ENCODE data around the gene IRF2BPL. TPM values are rescaled to one million over a fixed set of nuclear protein-coding genes. Genes with fewer than 3 reads are reported as not detected.

The IRF2BPL gene
- total RNA-seq, 1 experiment from 2014 or later: 56.7 TPM

- no peak for DNase-seq (ENCODE audit: low read depth)
These were observed 40.5 kb downstream of the IRF2BPL start for GRCh38 chr14:76987956-76988520.

- no peak for DNase-seq (ENCODE audit: low read depth)
These were observed 42.3 kb downstream of the IRF2BPL start for GRCh38 chr14:76986231-76986565.

- DNase-seq (ENCODE audit: low read depth): no peak
These were observed 42.8 kb downstream of the IRF2BPL start for GRCh38 chr14:76985540-76986230.

GRCh38 chr14:76984787-76985375, 43.6 kb downstream of the IRF2BPL start:
- no peak for DNase-seq (ENCODE audit: low read depth)

GRCh38 chr14:76984297-76984696, 44.2 kb downstream of the IRF2BPL start:
- DNase-seq (ENCODE audit: low read depth): no peak

- no peak for DNase-seq (ENCODE audit: low read depth)
These were observed 46.8 kb downstream of the IRF2BPL start for GRCh38 chr14:76981670-76982069.

GRCh38 chr14:76977793-76978720, 50.5 kb downstream of the IRF2BPL start:
- no peak for DNase-seq (ENCODE audit: low read depth)

- no peak for DNase-seq (ENCODE audit: low read depth)
These were observed 52.1 kb downstream of the IRF2BPL start for GRCh38 chr14:76976240-76977005.

GRCh38 chr14:76975812-76976211, 52.7 kb downstream of the IRF2BPL start:
- DNase-seq (ENCODE audit: low read depth): no peak

- DNase-seq (ENCODE audit: low read depth): no peak
These were observed 53.5 kb downstream of the IRF2BPL start for GRCh38 chr14:76975051-76975450.

Other genes with a start within 250 kb of the IRF2BPL start
- gene ANGEL1, start 215.8 kb downstream of the IRF2BPL start, total RNA-seq (2014; rRNA removed): 9.5 and 10.7 TPM in 2 replicates
- not detected in 2 replicates for gene LRRC74A, start 202.3 kb downstream of the IRF2BPL start, total RNA-seq (2014; rRNA removed)
- 12.8 and 13.0 TPM in 2 replicates for gene CIPC, start 69.5 kb upstream of the IRF2BPL start, total RNA-seq (2014; rRNA removed)
- under 0.01 TPM in 1 of 2 replicates, not detected in the other for gene ZDHHC22, start 113.1 kb upstream of the IRF2BPL start, total RNA-seq (2014; rRNA removed)
- 0.06 TPM in 1 of 2 replicates, not detected in the other for gene TMEM63C, start 153.1 kb upstream of the IRF2BPL start, total RNA-seq (2014; rRNA removed)
- not detected in 2 replicates for gene NGB, start 242.5 kb upstream of the IRF2BPL start, total RNA-seq (2014; rRNA removed)

Measured in LHCN-M2 (cell line).